ENCODE results near the gene CTSH.
"Not testable (repeated sequence)": the region's sequence is repeated elsewhere in the genome, so short reads cannot be mapped to it uniquely, and the experiment has no call there.

The CTSH gene

GRCh38 chr15:78921940-78922339 lies 22.9 kb downstream of the CTSH start:
- no peak for DNase-seq (ENCODE audit: low spot score)

DNA sequence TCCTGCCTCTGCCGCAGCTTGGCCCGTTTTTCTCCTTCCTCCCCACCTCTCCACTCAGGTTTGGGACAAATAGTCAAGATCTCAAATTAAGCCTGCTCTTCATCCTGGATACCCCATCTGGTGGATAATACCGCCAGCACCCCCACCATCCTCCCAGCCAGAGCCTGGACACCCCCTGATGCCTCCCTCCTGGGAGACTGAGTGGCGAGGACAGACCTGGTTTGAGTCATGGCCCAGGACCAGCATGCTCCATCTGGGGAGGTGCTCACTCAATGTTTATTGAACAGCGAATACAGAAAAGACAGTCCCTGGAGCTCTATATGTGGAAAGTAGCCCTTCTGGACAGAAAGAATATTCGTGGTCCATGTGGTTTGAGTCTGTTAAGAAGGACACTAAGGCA lies 23.3 kb downstream of the CTSH start:
- no peak for DNase-seq (ENCODE audit: low spot score)

- DNase-seq (ENCODE audit: low spot score) = no peak
These were observed 27.0 kb downstream of the CTSH start for GRCh38 chr15:78917888-78918287.

GRCh38 chr15:78916088-78916487 lies 28.8 kb downstream of the CTSH start:
- DNase-seq (ENCODE audit: low spot score) = no peak

DNA sequence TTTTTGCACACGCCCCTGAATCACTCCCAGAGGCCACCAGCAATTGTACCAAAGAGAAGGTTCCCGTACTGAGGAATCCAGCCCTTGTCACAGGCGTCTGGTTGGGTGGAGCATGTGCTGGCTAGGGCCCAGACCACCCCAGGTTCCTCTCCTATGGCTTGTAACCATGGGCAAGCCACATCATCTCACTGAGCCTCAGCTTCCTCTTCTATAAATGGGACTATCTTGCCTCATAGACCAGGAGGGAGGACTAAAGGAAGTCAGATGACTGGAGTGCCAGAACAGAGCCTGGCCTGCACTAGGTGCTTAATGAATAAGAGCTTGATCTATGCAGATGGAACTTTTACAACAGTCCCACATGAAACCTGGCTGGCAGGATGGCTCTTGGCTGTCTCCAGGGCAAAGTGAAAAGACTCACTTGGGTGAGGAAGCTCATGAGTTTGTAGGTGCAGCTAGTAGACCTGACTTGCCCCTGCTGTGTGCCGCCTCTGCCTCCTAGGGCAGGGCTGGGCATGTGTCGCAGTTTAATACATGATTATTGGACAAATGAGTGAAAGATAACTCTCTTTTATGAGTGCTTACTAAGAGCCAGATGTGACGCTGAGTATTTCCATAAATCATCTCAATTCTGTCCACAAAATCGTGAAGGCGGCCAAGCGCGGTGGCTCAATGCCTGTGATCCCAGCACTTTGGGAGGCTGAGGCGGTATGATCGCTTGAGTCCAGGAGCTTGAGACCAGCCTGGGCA lies 29.3 kb downstream of the CTSH start:
- DNase-seq (ENCODE audit: low spot score) = no peak

DNA sequence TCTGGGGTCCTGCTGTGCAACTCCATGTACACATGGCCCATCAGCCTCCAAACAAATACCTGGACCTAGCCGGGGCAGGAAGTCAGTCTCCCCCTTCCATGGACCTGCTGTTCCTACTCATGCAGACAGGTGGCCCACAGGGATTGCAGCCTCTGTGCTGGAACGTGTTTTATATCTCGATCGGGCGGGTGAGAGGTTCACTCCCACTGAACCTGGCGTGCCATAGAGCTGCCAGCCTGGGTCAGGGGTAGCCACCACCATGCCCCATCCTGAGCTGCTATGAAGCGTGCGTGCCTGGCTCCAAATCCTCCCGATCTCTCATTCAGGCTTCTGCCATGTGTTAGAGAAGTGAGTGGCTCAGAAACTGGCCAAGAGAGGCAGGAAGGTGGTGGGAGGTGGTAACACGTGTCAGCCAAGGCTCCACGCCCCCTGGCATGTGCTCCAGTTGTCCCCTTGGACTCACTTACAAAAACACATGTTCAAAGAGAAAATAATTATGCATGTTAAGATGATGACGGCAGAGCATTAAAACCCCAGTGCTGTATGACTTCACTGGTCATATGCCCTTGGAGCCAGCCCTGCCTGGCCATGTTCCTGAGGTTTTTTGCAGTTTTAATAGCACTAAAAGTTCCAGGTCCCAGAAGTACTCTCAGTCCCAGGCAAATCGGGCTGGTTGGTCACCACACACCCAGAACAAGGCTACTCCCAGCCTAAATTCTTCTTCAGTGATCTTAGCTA lies 30.6 kb downstream of the CTSH start:
- no peak for DNase-seq (ENCODE audit: low spot score)

DNA sequence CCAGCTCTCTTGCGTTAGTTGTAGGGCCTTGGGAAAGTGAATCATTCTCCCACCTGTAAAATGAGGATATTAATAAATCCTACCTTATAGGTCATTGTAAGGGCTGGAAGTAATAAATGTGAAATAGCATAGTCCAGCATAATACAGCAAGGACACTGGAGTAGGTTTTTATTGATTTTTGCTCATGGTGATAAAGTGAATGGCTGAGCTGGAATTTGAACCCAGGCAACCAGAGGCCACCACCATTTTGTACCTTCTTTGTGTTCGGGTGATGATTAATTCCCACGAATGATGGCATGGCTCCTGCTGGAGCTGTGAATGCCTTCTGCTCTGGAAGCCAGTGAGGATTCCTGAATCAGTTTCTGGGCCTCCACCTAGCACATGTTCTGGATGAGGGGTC lies 31.8 kb downstream of the CTSH start:
- no peak for DNase-seq (ENCODE audit: low spot score)

- DNase-seq (ENCODE audit: low spot score) = no peak
These were observed 32.5 kb downstream of the CTSH start for GRCh38 chr15:78912316-78912715.

DNA sequence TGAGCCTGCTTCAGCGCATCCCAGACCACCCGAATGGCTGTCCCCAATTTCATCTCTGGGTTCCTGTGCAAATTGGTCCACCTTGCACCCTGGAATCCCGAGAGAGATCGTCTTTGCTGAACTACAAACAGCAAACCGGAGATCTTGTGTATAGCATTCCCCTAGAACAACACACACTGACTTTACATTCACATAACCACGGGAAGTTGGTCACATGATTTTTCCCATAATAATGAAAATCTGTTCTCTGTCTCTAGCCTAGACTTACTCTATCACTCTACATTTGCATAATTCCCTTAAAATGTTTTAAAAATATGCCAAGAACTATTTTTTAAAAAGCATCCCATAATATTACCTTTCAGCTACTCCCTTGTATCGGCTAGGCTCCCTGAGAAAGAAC lies 34.6 kb downstream of the CTSH start:
- DNase-seq (ENCODE audit: low spot score) = no peak

DNA sequence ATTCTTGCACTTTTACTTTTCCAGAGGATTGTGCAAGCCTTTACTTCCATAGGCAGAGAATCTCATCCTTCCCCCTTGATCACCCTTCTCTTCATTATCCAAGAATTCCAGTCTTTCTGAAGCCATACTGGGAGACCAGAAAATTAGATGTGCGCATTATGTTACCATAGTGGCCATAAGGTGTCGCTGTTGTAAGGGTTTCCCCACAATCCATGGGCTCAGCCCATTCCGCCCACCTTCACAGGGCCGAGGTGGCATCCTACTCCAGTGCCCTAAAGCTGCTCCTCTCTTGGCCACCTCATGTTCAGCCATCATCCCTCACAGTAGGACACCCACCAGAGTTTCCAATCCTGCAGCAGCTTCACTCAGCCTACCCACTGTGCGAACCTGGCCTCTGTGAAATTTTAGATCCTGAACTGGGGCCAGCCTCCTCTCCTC lies 35.0 kb downstream of the CTSH start:
- no peak for DNase-seq (ENCODE audit: low spot score)

DNA sequence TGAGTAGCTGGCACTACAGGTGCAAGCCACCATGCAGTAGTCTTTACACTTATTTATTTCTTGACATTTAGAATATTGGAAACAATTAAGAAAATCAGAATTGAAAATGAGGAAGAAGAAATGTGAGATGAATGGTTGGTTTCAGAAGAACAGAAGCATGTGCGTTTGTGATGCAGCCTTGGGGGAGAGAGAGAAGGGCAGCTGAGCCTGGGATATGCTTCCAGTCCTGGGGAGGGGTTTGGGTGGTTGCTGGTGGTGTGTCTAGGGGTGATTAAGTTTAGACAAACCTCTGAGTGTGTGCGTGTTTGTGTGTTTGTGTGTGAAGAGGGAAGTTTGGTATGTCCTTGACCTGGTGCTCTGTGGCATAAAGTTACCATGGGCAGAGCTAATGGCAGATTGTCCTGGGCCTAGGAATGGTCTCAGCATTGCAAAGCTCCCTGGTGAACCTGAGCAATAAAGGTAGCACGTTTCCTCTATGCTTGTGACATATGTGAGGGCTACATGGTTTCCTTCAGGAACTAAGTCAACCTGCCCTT lies 35.6 kb downstream of the CTSH start:
- DNase-seq (ENCODE audit: low spot score) = no peak

DNA sequence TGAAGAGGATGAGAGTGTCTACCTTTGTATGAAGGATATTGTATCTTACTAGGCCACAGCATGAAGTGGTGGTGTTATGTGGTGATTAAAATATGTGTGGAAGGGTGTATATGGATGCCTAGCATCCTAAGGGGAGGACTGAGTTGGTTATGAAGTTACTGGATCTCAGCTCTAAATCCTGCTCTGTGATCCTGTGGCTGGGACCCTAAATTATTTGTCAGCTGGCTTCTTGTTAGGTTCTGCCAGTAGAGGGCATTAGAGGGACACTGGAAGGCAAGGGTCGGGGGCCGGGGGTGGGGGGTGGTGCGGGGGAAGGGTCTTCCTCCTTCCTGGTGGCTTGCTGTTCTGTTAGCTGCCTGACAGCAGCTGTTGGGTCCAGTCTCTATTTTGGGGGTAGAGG lies 37.3 kb downstream of the CTSH start:
- no peak for DNase-seq (ENCODE audit: low spot score)

- DNase-seq (ENCODE audit: low spot score) = peak; percentile 66
These were observed 38.6 kb downstream of the CTSH start for GRCh38 chr15:78906316-78906620.

DNA sequence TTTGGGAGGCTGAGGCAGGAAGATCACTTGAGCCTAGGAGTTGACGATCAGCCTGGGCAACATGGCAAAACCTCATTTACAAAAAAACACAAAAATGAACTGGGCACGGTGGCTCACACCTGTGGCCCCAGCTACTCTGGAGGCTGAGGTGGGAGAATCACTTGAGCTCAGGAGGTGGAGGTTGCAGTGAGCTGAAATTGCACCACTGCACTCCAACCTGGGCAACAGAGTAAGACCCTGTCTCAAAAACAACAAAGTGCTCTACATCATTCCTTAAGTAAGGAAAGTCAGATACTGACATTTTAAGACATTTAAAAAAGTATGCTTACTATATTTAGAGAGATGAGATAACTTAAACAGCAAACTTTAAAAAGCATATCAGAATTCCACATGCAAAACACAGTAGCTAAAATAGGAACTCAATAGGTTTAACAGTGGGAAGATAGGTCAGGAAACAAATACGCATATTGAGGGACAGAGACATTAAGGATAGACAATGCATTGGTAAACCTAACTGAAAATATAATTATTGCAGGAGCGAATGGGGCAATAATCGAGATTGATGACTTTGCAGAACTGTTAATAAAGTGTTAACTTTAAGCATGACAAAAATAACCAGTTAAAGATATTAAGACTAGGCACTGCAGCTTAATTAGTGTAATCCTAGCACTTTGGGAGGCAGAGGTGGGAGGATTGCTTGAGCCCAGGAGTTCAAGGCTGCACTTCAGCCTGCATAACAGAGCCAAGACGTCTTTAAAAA lies 40.1 kb downstream of the CTSH start:
- no peak for DNase-seq (ENCODE audit: low spot score)

DNA sequence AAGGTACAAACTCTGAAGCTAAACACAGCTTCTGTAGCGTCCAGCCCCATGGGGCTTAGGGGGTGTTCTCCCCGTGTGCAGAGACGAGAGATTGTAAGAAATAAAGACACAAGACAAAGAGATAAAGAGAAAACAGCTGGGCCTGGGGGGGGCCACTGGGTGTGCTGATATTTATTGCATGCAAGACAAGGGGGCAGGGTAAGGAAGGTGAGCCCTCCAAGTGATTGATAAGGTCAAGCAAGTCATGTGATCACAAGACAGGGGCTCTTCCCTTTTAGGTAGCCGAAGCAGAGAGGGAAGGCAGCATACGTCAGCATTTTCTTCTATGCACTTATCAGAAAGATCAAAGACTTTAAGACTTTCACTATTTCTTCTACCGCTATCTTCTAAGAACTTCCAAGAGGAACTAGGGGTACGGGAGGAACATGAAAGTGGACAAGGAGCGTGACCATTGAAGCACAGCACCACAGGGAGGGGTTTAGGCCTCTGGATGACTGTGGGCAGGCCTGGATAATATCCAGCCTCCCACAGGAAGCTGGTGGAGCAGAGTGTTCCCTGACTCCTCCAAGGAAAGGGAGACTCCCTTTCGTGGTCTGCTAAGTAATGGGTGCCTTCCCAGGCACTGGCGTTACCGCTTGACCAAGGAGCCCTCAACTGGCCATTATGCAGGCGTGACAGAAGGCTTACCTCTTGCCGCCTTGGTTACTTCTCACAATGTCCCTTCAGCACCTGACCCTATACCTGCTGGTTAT lies 42.4 kb downstream of the CTSH start:
- DNase-seq (ENCODE audit: low spot score) = not testable (repeated sequence)

GRCh38 chr15:78900819-78901533 lies 43.9 kb downstream of the CTSH start:
- DNase-seq (ENCODE audit: low spot score) = not testable (repeated sequence)

- DNase-seq (ENCODE audit: low spot score) = no peak
These were observed 46.3 kb downstream of the CTSH start for GRCh38 chr15:78898540-78898939.

- DNase-seq (ENCODE audit: low spot score) = no peak
These were observed 49.4 kb downstream of the CTSH start for GRCh38 chr15:78895471-78895870.

DNA sequence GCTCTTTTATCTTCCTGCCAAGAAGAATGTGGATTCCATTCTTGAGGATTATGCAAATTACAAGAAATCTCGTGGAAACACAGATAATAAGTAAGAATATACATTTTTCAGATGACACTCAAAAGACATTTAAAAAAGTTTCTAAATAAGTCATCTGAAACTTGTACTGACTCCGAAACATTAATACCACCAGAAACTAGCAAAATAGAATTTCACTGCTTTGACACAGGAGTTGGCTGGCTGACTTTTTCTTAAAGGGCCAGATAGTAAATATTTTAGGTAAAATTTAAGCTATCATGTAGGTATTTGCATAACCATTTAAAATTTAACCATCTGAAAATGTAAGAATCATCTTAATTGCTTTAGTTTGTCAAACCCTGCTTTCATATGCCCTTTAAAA lies 51.3 kb downstream of the CTSH start:
- no peak for DNase-seq (ENCODE audit: low spot score)

- DNase-seq (ENCODE audit: low spot score) = no peak
These were observed 55.8 kb downstream of the CTSH start for GRCh38 chr15:78889000-78889399.

- DNase-seq (ENCODE audit: low spot score) = no peak
These were observed 63.2 kb downstream of the CTSH start for GRCh38 chr15:78881681-78882080.
